ENCODE data around the gene IHH. TPM values are rescaled to one million over a fixed set of nuclear protein-coding genes. Genes with fewer than 3 reads are reported as not detected.
A peak's percentile ranks its signal among the peaks of the same experiment; 100 is the strongest.

The IHH gene
- total RNA-seq, 1 experiment from 2014 or later: 0.17 TPM

DNA sequence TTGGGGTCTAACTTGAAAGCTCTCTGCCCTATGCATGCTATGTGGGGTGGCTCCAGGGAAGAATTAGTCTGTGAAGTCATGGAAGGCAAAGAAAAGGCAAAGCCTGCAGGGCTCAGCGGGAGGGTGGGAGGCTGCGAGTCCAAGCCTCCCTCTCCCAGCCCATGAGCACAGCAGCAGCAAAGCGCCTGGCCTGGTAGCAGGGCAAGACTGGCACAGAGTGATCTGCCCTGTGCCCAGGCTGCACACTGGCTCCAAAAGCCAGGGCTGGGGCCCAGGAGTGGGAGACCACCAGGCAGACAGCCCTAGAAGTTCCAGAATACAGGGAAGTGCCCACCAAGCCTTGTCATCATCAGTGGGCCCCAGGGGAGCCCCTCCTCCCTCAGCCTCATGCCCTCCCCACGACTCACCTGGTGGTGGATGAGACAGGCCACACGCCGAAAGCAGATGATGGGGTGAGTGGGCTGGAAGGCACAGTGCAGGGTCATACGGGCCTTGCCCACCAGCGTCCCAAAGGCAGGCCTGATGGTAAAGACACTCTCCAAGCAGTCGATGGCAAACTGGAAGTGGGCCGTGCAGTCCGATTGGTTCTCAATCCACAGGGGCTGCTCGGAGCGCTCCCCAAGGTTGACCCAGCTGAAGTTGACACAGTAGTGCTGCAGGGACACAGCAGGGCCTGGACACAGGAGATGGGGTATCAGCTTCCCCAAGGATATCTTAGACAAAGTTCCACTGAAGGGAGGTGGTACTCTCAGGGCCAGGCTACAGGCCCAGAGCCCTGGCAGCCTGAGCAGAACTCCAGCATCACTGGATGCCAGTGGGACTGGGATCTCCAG is 31.5 kb downstream of the IHH start:
- no peak overlapping the region for H3K4me3 ChIP-seq (replicated peaks in 1 of 2; ENCODE audit: low read depth in 1 of 2, low read length in 2 of 2)
- POLR2A ChIA-PET: interaction anchor here (1.0 kb wide), 1 partner anchor 126 kb away, joined by 3 read pairs; no protein-coding TSS in a partner anchor

More for the DNA sequence above, 31.5 kb downstream of the IHH start:
- no peaks in the 10 kb centered on the region for H3K79me2 ChIP-seq (ENCODE audit: insufficient read depth, low read length)
- H2AFZ ChIP-seq (ENCODE audit: low read depth, low read length, poor library complexity, severe bottlenecking): no peak overlapping the region
- TF ChIP-seq, protein P1, sequence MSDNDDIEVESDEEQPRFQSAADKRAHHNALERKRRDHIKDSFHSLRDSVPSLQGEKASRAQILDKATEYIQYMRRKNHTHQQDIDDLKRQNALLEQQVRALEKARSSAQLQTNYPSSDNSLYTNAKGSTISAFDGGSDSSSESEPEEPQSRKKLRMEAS (IDR thresholded peaks at IDR 0.05): no peak
- TF ChIP-seq YY1 (IDR thresholded peaks at IDR 0.05; ENCODE audit: extremely low read depth, insufficient replicate concordance, low read depth, low read length): no peak
- TF ChIP-seq, protein P2, sequence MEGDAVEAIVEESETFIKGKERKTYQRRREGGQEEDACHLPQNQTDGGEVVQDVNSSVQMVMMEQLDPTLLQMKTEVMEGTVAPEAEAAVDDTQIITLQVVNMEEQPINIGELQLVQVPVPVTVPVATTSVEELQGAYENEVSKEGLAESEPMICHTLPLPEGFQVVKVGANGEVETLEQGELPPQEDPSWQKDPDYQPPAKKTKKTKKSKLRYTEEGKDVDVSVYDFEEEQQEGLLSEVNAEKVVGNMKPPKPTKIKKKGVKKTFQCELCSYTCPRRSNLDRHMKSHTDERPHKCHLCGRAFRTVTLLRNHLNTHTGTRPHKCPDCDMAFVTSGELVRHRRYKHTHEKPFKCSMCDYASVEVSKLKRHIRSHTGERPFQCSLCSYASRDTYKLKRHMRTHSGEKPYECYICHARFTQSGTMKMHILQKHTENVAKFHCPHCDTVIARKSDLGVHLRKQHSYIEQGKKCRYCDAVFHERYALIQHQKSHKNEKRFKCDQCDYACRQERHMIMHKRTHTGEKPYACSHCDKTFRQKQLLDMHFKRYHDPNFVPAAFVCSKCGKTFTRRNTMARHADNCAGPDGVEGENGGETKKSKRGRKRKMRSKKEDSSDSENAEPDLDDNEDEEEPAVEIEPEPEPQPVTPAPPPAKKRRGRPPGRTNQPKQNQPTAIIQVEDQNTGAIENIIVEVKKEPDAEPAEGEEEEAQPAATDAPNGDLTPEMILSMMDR (IDR thresholded peaks at IDR 0.05 in 2 of 3, conservative IDR thresholded peaks at IDR 0.05 in 1 of 3; ENCODE audit: borderline replicate concordance in 1 of 3, insufficient read depth in 1 of 3, low read depth in 2 of 3, low read length in 2 of 3): no peak
- TF ChIP-seq, protein P3, sequence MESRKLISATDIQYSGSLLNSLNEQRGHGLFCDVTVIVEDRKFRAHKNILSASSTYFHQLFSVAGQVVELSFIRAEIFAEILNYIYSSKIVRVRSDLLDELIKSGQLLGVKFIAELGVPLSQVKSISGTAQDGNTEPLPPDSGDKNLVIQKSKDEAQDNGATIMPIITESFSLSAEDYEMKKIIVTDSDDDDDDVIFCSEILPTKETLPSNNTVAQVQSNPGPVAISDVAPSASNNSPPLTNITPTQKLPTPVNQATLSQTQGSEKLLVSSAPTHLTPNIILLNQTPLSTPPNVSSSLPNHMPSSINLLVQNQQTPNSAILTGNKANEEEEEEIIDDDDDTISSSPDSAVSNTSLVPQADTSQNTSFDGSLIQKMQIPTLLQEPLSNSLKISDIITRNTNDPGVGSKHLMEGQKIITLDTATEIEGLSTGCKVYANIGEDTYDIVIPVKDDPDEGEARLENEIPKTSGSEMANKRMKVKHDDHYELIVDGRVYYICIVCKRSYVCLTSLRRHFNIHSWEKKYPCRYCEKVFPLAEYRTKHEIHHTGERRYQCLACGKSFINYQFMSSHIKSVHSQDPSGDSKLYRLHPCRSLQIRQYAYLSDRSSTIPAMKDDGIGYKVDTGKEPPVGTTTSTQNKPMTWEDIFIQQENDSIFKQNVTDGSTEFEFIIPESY (IDR thresholded peaks at IDR 0.05; ENCODE audit: extremely low read depth, insufficient replicate concordance, low read length): no peak
- TF ChIP-seq EGR1 (IDR thresholded peaks at IDR 0.05; ENCODE audit: low read depth): no peak
- no peak for TF ChIP-seq ELF1 (IDR thresholded peaks at IDR 0.05; ENCODE audit: borderline replicate concordance, low read depth)
- no peak for TF ChIP-seq ZFX (IDR thresholded peaks at IDR 0.05)
- no peak for TF ChIP-seq FOSL1 (IDR thresholded peaks at IDR 0.05; ENCODE audit: low read depth)
- intact Hi-C loops (cut with micrococcal nuclease): loop anchor here (1.0 to 2.0 kb wide), 2 partner anchors 90 to 126 kb away; no protein-coding TSS in a partner anchor
- BruUV-seq (replicated peaks): no TSS peak
- ATAC-seq (0 out of 2 replicates have a peak, but pooled peaks have one; percentile 5), DNase-seq (ENCODE audit: low read depth, low spot score) (peak; percentile 40)
- no peaks in the 10 kb centered on the region for H3K9me3 ChIP-seq (ENCODE audit: control insufficient read depth in 1 of 2, insufficient read depth in 1 of 2, low read depth in 1 of 2, low read length in 2 of 2)
- no peaks in the 10 kb centered on the region for H4K20me1 ChIP-seq (ENCODE audit: insufficient read depth)
- no peaks in the 10 kb centered on the region; a peak in 1 of 4 replicates for H3K4me1 ChIP-seq (ENCODE audit: control insufficient read depth in 1 of 2, insufficient read depth in 2 of 2, low read length in 2 of 2)
- H3K27me3 ChIP-seq (ENCODE audit: insufficient read depth, low read length): peaks cover 12% of the 10 kb centered on the region
- ChIA-PET CTCF (interaction anchor here (0.6 to 5.3 kb wide), 42 partner anchors 9 to 359 kb away, joined by 3 to 97 read pairs (median 4); partner anchors contain the start of gene DNPEP), RAD21 (ENCODE audit: low non-redundant PET in 1 of 2, low total read pairs in 2 of 2, uncharacterized antibody in 2 of 2, unreplicated experiment in 2 of 2) (interaction anchor here (0.7 to 1.8 kb wide), 6 partner anchors 49 to 125 kb away, joined by 3 to 19 read pairs (median 4); no protein-coding TSS in a partner anchor)
- H3K9ac ChIP-seq (ENCODE audit: low read length): no peak overlapping the region
- no peaks in the 10 kb centered on the region for H3K9me2 ChIP-seq (ENCODE audit: insufficient read depth)
- H3K36me3 ChIP-seq (ENCODE audit: control insufficient read depth in 1 of 2, insufficient read depth in 2 of 2, low read length in 2 of 2): no peaks in the 10 kb centered on the region
- H3K4me2 ChIP-seq (ENCODE audit: low read length): no peak overlapping the region
- no peak overlapping the region for H3K27ac ChIP-seq (ENCODE audit: low read depth, low read length)
